Panc1 (cell line): ENCODE measurements around the gene IHH.

Source experiments
- CTCF ChIP-seq: fragments of 450-650 bp; IDR thresholded peaks from 2 replicates; pipeline ENCODE4 v1.5.1; 2017; ENCODE audit warnings: mild to moderate bottlenecking
- POLR2AphosphoS5 ChIP-seq: IDR thresholded peaks from 2 replicates; pipeline ENCODE4 v1.6.1; 2012; ENCODE audit warnings: mild to moderate bottlenecking, low read depth, low read length, moderate library complexity
- REST ChIP-seq, 2 experiments: IDR thresholded peaks; 2 replicates each; pipeline ENCODE4 v1.6.1; 2011 to 2012; ENCODE audit warnings: low read depth in 2 of 2, control low read depth in 1 of 2, low read length in 1 of 2, mild to moderate bottlenecking in 1 of 2, moderate library complexity in 1 of 2; ENCODE audit not compliant: insufficient read depth in 1 of 2
- SIN3A ChIP-seq: IDR thresholded peaks from 2 replicates; pipeline ENCODE4 v1.6.1; 2012; ENCODE audit warnings: low read depth, mild to moderate bottlenecking, low read length, moderate library complexity, borderline replicate concordance; ENCODE audit not compliant: insufficient read depth
- TCF7L2 ChIP-seq: IDR thresholded peaks from 2 replicates; pipeline ENCODE4 v1.6.1; 2011; ENCODE audit warnings: mild to moderate bottlenecking, low read depth, low read length, inconsistent platforms

DNA sequence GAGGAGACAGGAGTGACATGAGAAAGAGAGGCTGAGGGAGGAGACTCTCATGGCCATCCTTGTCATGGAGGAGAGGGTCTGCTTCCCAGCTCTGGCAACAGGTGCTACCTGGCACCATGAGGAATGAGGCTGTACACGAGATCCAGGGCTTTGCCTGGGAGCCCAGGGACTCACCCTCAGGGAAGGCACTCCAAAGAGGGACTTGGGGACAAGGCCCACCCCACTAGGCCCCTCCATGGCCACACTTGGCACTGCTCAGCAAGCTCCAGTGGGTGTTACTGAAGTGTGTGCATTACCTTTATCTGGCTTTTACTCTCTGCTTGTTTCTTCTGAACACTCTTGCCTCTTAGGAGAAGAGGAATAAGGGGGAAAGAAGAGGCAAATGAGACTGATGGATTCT is 22.1 kb downstream of the IHH start:
- TF ChIP-seq CTCF (no peak), REST (IDR thresholded peaks at IDR 0.05; ENCODE audit: insufficient read depth in 1 of 2, low read depth in 2 of 2, low read length in 1 of 2) (no peak), POLR2AphosphoS5 (no peak), TCF7L2 (no peak), SIN3A (no peak)
